Neural cell (in vitro differentiated cells): ENCODE results near the gene ATP11B.

Source experiments
- RAD21 ChIP-seq: fragments of 450-650 bp; conservative IDR thresholded peaks from 2 replicates; pipeline ENCODE4 v1.6.1; 2014; ENCODE audit warnings: antibody characterized with exemption, mild to moderate bottlenecking, moderate library complexity
- SMC3 ChIP-seq: fragments of 450-650 bp; conservative IDR thresholded peaks from 2 replicates; pipeline ENCODE4 v1.6.1; 2014; ENCODE audit warnings: antibody characterized with exemption, mild to moderate bottlenecking, moderate library complexity; ENCODE audit not compliant: poor library complexity

DNA sequence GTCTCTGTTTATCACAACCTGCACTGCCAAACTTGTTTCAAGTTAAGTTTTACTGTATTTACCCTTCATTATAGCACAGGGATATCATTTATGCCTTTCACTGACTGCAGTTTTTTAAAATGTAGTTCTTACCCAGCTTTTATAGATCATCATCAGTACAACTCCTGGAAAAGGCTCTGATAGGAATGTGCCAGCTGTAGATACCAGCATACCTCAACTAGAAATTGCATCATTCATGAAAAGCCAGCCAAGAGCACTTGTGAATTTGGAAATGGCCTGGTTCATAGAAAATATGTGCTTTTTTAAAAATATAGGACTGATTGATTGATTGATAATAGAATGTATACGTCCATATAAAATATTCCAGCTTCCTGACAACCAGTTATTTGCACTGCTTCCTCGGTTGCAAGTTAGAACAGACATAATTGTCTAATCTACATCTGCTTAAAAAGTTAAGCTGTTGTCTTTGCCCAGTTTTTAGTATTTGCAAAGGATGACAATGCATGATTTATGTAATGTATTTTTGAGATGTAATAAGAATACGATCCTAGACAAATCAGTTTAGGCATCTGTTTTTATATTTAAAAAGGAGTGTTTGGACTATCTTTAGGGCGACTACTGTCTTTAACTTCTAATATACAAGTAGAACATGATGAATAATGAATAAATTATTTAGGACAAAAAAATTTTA, 128.5 kb downstream of the ATP11B start:
- TF ChIP-seq SMC3, result no peak
- TF ChIP-seq RAD21, result no peak
